Neural progenitor cell (in vitro differentiated cells): ENCODE data around the gene TMEM131L. TPM values are rescaled to one million over a fixed set of nuclear protein-coding genes. Genes with fewer than 3 reads are reported as not detected.

Experiments used
- DNase-seq: peaks from one replicate; pipeline ENCODE4 v3.0.0-alpha.2; 2016; ENCODE audit warnings: low spot score
- H2AFZ ChIP-seq: fragments of 200-600 bp; sonication (generic); replicated peaks from 2 replicates; pipeline ENCODE4 v1.6.1; 2016; ENCODE audit warnings: antibody characterized with exemption
- H3F3A ChIP-seq: fragments of 200-600 bp; sonication (generic); 2 replicates; pipeline ENCODE4 v1.6.1; 2016; ENCODE audit warnings: antibody characterized with exemption, low read depth
- H3K27ac ChIP-seq: fragments of 200-600 bp; sonication (generic); 2 replicates; pipeline ENCODE4 v1.5.1; 2016; ENCODE audit warnings: mild to moderate bottlenecking
- H3K27me3 ChIP-seq: fragments of 200-600 bp; sonication (generic); 2 replicates; pipeline ENCODE4 v1.6.1; 2016; ENCODE audit warnings: mild to moderate bottlenecking, moderate library complexity
- H3K36me3 ChIP-seq: fragments of 200-600 bp; sonication (generic); 2 replicates; pipeline ENCODE4 v1.5.1; 2016
- H3K4me1 ChIP-seq: fragments of 200-600 bp; sonication (generic); 2 replicates; pipeline ENCODE4 v1.6.1; 2016; ENCODE audit warnings: mixed run types
- H3K4me2 ChIP-seq: fragments of 200-600 bp; sonication (generic); 2 replicates; pipeline ENCODE4 v1.6.1; 2016
- H3K4me3 ChIP-seq: fragments of 200-600 bp; sonication (generic); 2 replicates; pipeline ENCODE4 v1.5.1; 2016
- H3K79me2 ChIP-seq: fragments of 200-600 bp; sonication (generic); 2 replicates; pipeline ENCODE4 v1.6.1; 2016; ENCODE audit warnings: low read depth
- H3K9ac ChIP-seq: fragments of 200-600 bp; sonication (generic); 2 replicates; pipeline ENCODE4 v1.6.1; 2016
- H3K9me3 ChIP-seq: fragments of 200-600 bp; sonication (generic); 2 replicates; pipeline ENCODE4 v1.5.1; 2016; ENCODE audit warnings: low read depth
- H4K20me1 ChIP-seq: fragments of 200-600 bp; sonication (generic); 2 replicates; pipeline ENCODE4 v1.6.1; 2016; ENCODE audit warnings: low read depth
- H3K27ac Mint-ChIP-seq: 3 replicates; pipeline ENCODE4 v1.8.0; 2021; ENCODE audit warnings: mixed read lengths
- H3K27me3 Mint-ChIP-seq: 2 replicates; pipeline ENCODE4 v1.8.0; 2022; ENCODE audit warnings: low read depth, mild to moderate bottlenecking, inconsistent platforms, moderate library complexity, mixed read lengths; ENCODE audit not compliant: insufficient read depth
- H3K36me3 Mint-ChIP-seq: 3 replicates; pipeline ENCODE4 v1.8.0; 2021; ENCODE audit warnings: mixed read lengths
- H3K4me1 Mint-ChIP-seq: 3 replicates; pipeline ENCODE4 v1.8.0; 2021; ENCODE audit warnings: mixed read lengths
- H3K4me3 Mint-ChIP-seq: 3 replicates; pipeline ENCODE4 v1.8.0; 2021; ENCODE audit warnings: mild to moderate bottlenecking, moderate library complexity, mixed read lengths
- H3K9me3 Mint-ChIP-seq: 3 replicates; pipeline ENCODE4 v1.8.0; 2020; ENCODE audit warnings: mixed read lengths
- EZH2 ChIP-seq: fragments of 200-600 bp; sonication (generic); IDR thresholded peaks from 2 replicates; pipeline ENCODE4 v1.6.1; 2017; ENCODE audit warnings: antibody characterized with exemption, mild to moderate bottlenecking, moderate library complexity
- EZH2phosphoT487 ChIP-seq: fragments of 200-600 bp; sonication (generic); IDR thresholded peaks from 2 replicates; pipeline ENCODE4 v1.6.1; 2017; ENCODE audit warnings: antibody characterized with exemption
- total RNA-seq: library from RNA; depleted of rRNA; stranded (reverse); fragments of >200 nt; gene quantifications from 2 replicates; pipeline ENCODE4 v1.2.3, GENCODE V29; 2015; ENCODE audit warnings: low replicate concordance
- TF ChIP-seq, protein P1 (sequence below): fragments of 200-600 bp; sonication (generic); IDR thresholded peaks from 2 replicates; pipeline ENCODE4 v1.5.1; 2017; ENCODE audit warnings: antibody characterized with exemption, mild to moderate bottlenecking

The TMEM131L gene
- total RNA-seq, 1 donor from 2014 or later = 14.8 TPM

- TF ChIP-seq EZH2 = no peak
- TF ChIP-seq, protein P1, sequence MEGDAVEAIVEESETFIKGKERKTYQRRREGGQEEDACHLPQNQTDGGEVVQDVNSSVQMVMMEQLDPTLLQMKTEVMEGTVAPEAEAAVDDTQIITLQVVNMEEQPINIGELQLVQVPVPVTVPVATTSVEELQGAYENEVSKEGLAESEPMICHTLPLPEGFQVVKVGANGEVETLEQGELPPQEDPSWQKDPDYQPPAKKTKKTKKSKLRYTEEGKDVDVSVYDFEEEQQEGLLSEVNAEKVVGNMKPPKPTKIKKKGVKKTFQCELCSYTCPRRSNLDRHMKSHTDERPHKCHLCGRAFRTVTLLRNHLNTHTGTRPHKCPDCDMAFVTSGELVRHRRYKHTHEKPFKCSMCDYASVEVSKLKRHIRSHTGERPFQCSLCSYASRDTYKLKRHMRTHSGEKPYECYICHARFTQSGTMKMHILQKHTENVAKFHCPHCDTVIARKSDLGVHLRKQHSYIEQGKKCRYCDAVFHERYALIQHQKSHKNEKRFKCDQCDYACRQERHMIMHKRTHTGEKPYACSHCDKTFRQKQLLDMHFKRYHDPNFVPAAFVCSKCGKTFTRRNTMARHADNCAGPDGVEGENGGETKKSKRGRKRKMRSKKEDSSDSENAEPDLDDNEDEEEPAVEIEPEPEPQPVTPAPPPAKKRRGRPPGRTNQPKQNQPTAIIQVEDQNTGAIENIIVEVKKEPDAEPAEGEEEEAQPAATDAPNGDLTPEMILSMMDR = no peak
- Mint-ChIP-seq H3K27me3 (peaks cover 7% of the 10 kb centered on the region), H3K36me3 (peaks cover 3% of the 10 kb centered on the region), H3K27ac (no peak overlapping the region), H3K4me1 (peaks cover 38% of the 10 kb centered on the region), H3K9me3 (no peaks in the 10 kb centered on the region), H3K4me3 (no peak overlapping the region)
- no peak overlapping the region for H3K4me3 ChIP-seq
- no peaks in the 10 kb centered on the region for H3K27me3 ChIP-seq
- H2AFZ ChIP-seq = no peak overlapping the region
- H3K79me2 ChIP-seq = peaks cover 2% of the 10 kb centered on the region
- DNase-seq = no peak
- H3K27ac ChIP-seq = no peak overlapping the region
- H3K9me3 ChIP-seq = no peaks in the 10 kb centered on the region
- no peaks in the 10 kb centered on the region for H3K36me3 ChIP-seq
- peaks cover 10% of the 10 kb centered on the region for H3F3A ChIP-seq
- no peak overlapping the region for H3K9ac ChIP-seq
- peaks cover 11% of the 10 kb centered on the region for H4K20me1 ChIP-seq
- H3K4me2 ChIP-seq = no peak overlapping the region
- peaks cover 29% of the 10 kb centered on the region for H3K4me1 ChIP-seq
These were observed 32.8 kb downstream of the TMEM131L start for GRCh38 chr4:153499005-153499404.

- H3K4me1 Mint-ChIP-seq = peaks cover 24% of the 10 kb centered on the region
- H3K27ac ChIP-seq = no peak overlapping the region
These were observed 35.4 kb downstream of the TMEM131L start for GRCh38 chr4:153501578-153501977.

GRCh38 chr4:153502584-153502983 lies 36.4 kb downstream of the TMEM131L start:
- H3K27me3 ChIP-seq = no peaks in the 10 kb centered on the region

More at GRCh38 chr4:153501578-153501977, 35.4 kb downstream of the TMEM131L start:
- Mint-ChIP-seq H3K36me3 (peaks cover 6% of the 10 kb centered on the region), H3K4me3 (no peak overlapping the region), H3K27me3 (no peaks in the 10 kb centered on the region), H3K9me3 (peaks cover 3% of the 10 kb centered on the region), H3K27ac (no peak overlapping the region)
- peaks cover 19% of the 10 kb centered on the region for H3K4me1 ChIP-seq
- no peak for DNase-seq
- H3F3A ChIP-seq = peaks cover 6% of the 10 kb centered on the region
- no peak overlapping the region for H3K9ac ChIP-seq
- H2AFZ ChIP-seq = no peak overlapping the region
- H3K27me3 ChIP-seq = no peaks in the 10 kb centered on the region
- H3K36me3 ChIP-seq = no peaks in the 10 kb centered on the region
- TF ChIP-seq EZH2phosphoT487 = no peak
- TF ChIP-seq EZH2 = no peak
- TF ChIP-seq, protein P1 = no peak
- no peaks in the 10 kb centered on the region for H4K20me1 ChIP-seq
- no peak overlapping the region for H3K4me3 ChIP-seq
- H3K9me3 ChIP-seq = no peaks in the 10 kb centered on the region
- H3K4me2 ChIP-seq = no peak overlapping the region
- no peaks in the 10 kb centered on the region for H3K79me2 ChIP-seq

More at GRCh38 chr4:153502584-153502983, 36.4 kb downstream of the TMEM131L start:
- TF ChIP-seq, protein P1 = no peak
- TF ChIP-seq EZH2 = no peak
- no peak for TF ChIP-seq EZH2phosphoT487
- peaks cover 17% of the 10 kb centered on the region for H3K4me1 Mint-ChIP-seq
- DNase-seq = no peak
- H3K4me3 Mint-ChIP-seq = no peak overlapping the region
- H4K20me1 ChIP-seq = no peaks in the 10 kb centered on the region
- H3K36me3 Mint-ChIP-seq = peaks cover 9% of the 10 kb centered on the region
- H3K9me3 Mint-ChIP-seq = peaks cover 3% of the 10 kb centered on the region
- H3K27ac ChIP-seq = no peak overlapping the region
- H3K4me3 ChIP-seq = no peak overlapping the region
- H3K4me2 ChIP-seq = no peak overlapping the region
- no peaks in the 10 kb centered on the region for H3K9me3 ChIP-seq
- no peak overlapping the region for H3K9ac ChIP-seq
- H3F3A ChIP-seq = peaks cover 6% of the 10 kb centered on the region
- H2AFZ ChIP-seq = no peak overlapping the region
- no peaks in the 10 kb centered on the region for H3K27me3 Mint-ChIP-seq
- no peaks in the 10 kb centered on the region for H3K79me2 ChIP-seq
- no peak overlapping the region for H3K27ac Mint-ChIP-seq
- H3K4me1 ChIP-seq = peaks cover 14% of the 10 kb centered on the region
- no peaks in the 10 kb centered on the region for H3K36me3 ChIP-seq
